Measurements from ENCODE around the gene PDE11A. TPM values are rescaled to one million over a fixed set of nuclear protein-coding genes. Genes with fewer than 3 reads are reported as not detected.

Gene PDE11A
- total RNA-seq, 1 experiment from 2014 or later = not detected

DNA sequence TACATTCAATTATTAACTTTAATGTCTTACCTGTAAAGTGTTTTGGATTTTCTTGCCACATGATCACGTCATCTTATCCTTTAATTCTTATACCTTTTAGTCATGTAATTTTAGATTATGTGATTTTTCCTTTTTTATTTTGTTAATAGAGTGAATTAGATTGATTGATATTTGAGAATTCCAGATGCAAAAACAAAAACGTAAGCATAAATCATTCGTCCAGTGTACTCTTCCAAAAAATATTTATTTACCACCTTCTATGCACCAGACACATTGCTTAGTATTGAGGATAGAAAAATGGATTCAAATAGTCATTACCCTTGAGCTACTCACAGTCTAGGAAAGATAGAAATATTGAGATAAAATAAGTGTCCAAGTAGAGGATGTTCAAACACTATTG is 249.6 kb downstream of the PDE11A start:
- ChIA-PET POLR2A (no interaction called here), CTCF (no interaction called here)
- BruUV-seq (replicated peaks) = no TSS peak
- intact Hi-C loops (cut with micrococcal nuclease) = no loop called here
- Mint-ChIP-seq H3K4me1 (ENCODE audit: insufficient read depth, unreplicated experiment) (no peaks in the 10 kb centered on the region), H3K9me3 (ENCODE audit: unreplicated experiment) (no peaks in the 10 kb centered on the region), H3K27ac (ENCODE audit: low read depth, unreplicated experiment) (no peak overlapping the region), H3K36me3 (ENCODE audit: insufficient read depth, unreplicated experiment) (no peaks in the 10 kb centered on the region), H3K4me3 (ENCODE audit: unreplicated experiment) (no peak overlapping the region), H3K27me3 (ENCODE audit: insufficient read depth, unreplicated experiment) (peaks cover 53% of the 10 kb centered on the region)
- TF ChIP-seq, protein P1, sequence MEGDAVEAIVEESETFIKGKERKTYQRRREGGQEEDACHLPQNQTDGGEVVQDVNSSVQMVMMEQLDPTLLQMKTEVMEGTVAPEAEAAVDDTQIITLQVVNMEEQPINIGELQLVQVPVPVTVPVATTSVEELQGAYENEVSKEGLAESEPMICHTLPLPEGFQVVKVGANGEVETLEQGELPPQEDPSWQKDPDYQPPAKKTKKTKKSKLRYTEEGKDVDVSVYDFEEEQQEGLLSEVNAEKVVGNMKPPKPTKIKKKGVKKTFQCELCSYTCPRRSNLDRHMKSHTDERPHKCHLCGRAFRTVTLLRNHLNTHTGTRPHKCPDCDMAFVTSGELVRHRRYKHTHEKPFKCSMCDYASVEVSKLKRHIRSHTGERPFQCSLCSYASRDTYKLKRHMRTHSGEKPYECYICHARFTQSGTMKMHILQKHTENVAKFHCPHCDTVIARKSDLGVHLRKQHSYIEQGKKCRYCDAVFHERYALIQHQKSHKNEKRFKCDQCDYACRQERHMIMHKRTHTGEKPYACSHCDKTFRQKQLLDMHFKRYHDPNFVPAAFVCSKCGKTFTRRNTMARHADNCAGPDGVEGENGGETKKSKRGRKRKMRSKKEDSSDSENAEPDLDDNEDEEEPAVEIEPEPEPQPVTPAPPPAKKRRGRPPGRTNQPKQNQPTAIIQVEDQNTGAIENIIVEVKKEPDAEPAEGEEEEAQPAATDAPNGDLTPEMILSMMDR (IDR thresholded peaks at IDR 0.05; ENCODE audit: unreplicated experiment) = no peak
- no peak for DNase-seq (ENCODE audit: unreplicated experiment)

DNA sequence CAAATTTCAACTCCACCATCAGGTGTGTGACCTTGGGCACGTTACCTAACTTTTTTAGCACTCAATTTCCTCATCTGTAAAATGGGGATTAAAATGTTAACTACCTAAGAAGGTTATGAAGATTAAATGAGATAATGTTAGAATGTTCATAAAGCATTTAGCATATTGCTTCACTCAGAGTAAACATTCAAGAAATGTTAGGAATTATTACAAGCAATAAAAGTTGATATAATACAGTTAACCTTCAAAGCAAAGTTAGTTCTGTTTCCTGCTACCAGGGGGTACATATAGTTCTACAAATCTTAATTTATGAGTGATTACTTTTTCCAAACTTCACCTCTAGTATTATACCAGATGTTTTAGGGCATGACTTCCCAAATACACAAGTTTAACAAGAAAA is 254.2 kb downstream of the PDE11A start:
- peaks cover 31% of the 10 kb centered on the region for H3K27me3 Mint-ChIP-seq (ENCODE audit: insufficient read depth, unreplicated experiment)
- no peak for DNase-seq (ENCODE audit: unreplicated experiment)
- no peak overlapping the region for H3K27ac Mint-ChIP-seq (ENCODE audit: low read depth, unreplicated experiment)
- ChIA-PET POLR2A (no interaction called here), CTCF (no interaction called here)
- TF ChIP-seq, protein P1 (IDR thresholded peaks at IDR 0.05; ENCODE audit: unreplicated experiment) = no peak
- no peaks in the 10 kb centered on the region for H3K9me3 Mint-ChIP-seq (ENCODE audit: unreplicated experiment)
- intact Hi-C loops (cut with micrococcal nuclease) = loop anchor here (10.0 kb wide), 1 partner anchor 166 kb away; no protein-coding TSS in a partner anchor
- H3K4me3 Mint-ChIP-seq (ENCODE audit: unreplicated experiment) = no peak overlapping the region
- BruUV-seq (replicated peaks) = no TSS peak
- H3K36me3 Mint-ChIP-seq (ENCODE audit: insufficient read depth, unreplicated experiment) = no peaks in the 10 kb centered on the region
- no peaks in the 10 kb centered on the region for H3K4me1 Mint-ChIP-seq (ENCODE audit: insufficient read depth, unreplicated experiment)

DNA sequence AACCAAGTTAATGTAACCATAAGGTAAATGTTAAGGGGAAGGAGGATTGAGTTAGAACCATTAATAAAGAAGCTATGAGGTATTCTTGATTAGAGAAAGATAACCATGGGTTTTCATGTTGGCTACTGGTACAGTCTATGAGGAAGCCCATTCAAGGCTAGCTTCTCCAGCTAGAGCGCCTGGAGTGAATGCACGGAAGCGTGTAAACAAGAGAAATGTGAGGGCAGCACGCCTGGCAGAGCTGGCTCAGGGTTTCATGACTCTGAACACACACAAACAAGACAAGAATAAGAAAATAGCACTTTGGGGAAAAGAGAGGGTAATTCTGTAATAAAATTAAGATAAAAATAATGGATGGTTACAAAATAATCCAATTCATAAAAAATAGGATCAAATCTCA is 255.3 kb downstream of the PDE11A start:
- no peak overlapping the region for H3K27ac Mint-ChIP-seq (ENCODE audit: low read depth, unreplicated experiment)
- intact Hi-C loops (cut with micrococcal nuclease) = loop anchor here (10.0 kb wide), 1 partner anchor 168 kb away; no protein-coding TSS in a partner anchor
- TF ChIP-seq, protein P1 (IDR thresholded peaks at IDR 0.05; ENCODE audit: unreplicated experiment) = no peak
- H3K4me3 Mint-ChIP-seq (ENCODE audit: unreplicated experiment) = no peak overlapping the region
- H3K27me3 Mint-ChIP-seq (ENCODE audit: insufficient read depth, unreplicated experiment) = peaks cover 20% of the 10 kb centered on the region
- no peak for DNase-seq (ENCODE audit: unreplicated experiment)
- no peaks in the 10 kb centered on the region for H3K4me1 Mint-ChIP-seq (ENCODE audit: insufficient read depth, unreplicated experiment)
- no peaks in the 10 kb centered on the region for H3K9me3 Mint-ChIP-seq (ENCODE audit: unreplicated experiment)
- no peaks in the 10 kb centered on the region for H3K36me3 Mint-ChIP-seq (ENCODE audit: insufficient read depth, unreplicated experiment)
- POLR2A ChIA-PET = interaction anchor here (0.6 kb wide), 1 partner anchor 199 kb away, joined by 3 read pairs; a partner anchor contains a TSS
- BruUV-seq (replicated peaks) = no TSS peak
- CTCF ChIA-PET = no interaction called here

DNA sequence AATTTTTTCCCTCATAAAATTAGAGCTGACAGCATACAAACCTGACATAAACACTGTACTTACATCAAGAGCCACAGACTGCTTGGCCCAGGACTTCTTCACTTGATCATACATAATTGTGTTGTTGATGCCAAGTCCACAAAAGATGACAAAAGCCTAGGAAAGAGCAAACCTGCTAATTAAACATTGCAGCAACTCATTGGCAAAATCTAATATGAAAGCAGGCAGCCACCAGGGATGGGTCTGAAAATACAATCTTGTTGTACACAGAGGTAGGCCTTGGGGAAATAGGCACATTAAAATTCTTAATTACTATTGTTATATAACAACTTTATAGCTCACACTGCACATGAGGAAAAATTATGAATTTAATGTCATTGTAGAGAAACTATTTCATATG is 255.8 kb downstream of the PDE11A start:
- BruUV-seq (replicated peaks) = no TSS peak
- H3K27ac Mint-ChIP-seq (ENCODE audit: low read depth, unreplicated experiment) = no peak overlapping the region

More for the DNA sequence above, 255.8 kb downstream of the PDE11A start:
- no peaks in the 10 kb centered on the region for H3K36me3 Mint-ChIP-seq (ENCODE audit: insufficient read depth, unreplicated experiment)
- CTCF ChIA-PET = no interaction called here
- no peaks in the 10 kb centered on the region for H3K9me3 Mint-ChIP-seq (ENCODE audit: unreplicated experiment)
- no peaks in the 10 kb centered on the region for H3K4me1 Mint-ChIP-seq (ENCODE audit: insufficient read depth, unreplicated experiment)
- TF ChIP-seq, protein P1 (IDR thresholded peaks at IDR 0.05; ENCODE audit: unreplicated experiment) = no peak
- DNase-seq (ENCODE audit: unreplicated experiment) = no peak
- intact Hi-C loops (cut with micrococcal nuclease) = loop anchor here (10.0 kb wide), 1 partner anchor 168 kb away; no protein-coding TSS in a partner anchor
- no peak overlapping the region for H3K4me3 Mint-ChIP-seq (ENCODE audit: unreplicated experiment)
- peaks cover 16% of the 10 kb centered on the region for H3K27me3 Mint-ChIP-seq (ENCODE audit: insufficient read depth, unreplicated experiment)
- POLR2A ChIA-PET = no interaction called here

Data from MCF 10A (cell line).